LNCaP clone FGC (cell line): ENCODE data around the gene CYP1B1.

ENCODE experiments used
- DNase-seq: peaks from one replicate; pipeline ENCODE4 v3.0.0-alpha.2; 2011; ENCODE audit warnings: low read depth
- H3K4me3 ChIP-seq: 2 replicates; pipeline ENCODE4 v1.5.1; 2011; ENCODE audit warnings: mild to moderate bottlenecking, low read depth, low read length, control low read depth
- CTCF ChIP-seq: IDR thresholded peaks from 2 replicates; pipeline ENCODE4 v1.5.1; 2012; ENCODE audit warnings: mild to moderate bottlenecking; ENCODE audit not compliant: control insufficient read depth, insufficient read depth; ENCODE audit errors: extremely low read depth

CYP1B1 gene

GRCh38 chr2:38107738-38108410 lies 31.9 kb upstream of the CYP1B1 start:
- no peak for TF ChIP-seq CTCF
- no peak overlapping the region for H3K4me3 ChIP-seq
- DNase-seq: no peak

GRCh38 chr2:38106405-38107094 lies 30.6 kb upstream of the CYP1B1 start:
- no peak for TF ChIP-seq CTCF
- no peak for DNase-seq

GRCh38 chr2:38105922-38106321 lies 30.0 kb upstream of the CYP1B1 start:
- no peak for TF ChIP-seq CTCF
- no peak for DNase-seq
- H3K4me3 ChIP-seq: no peak overlapping the region

More at GRCh38 chr2:38106405-38107094, 30.6 kb upstream of the CYP1B1 start:
- no peak overlapping the region for H3K4me3 ChIP-seq

- DNase-seq: no peak
- H3K4me3 ChIP-seq: no peak overlapping the region
- no peak for TF ChIP-seq CTCF
Observed at GRCh38 chr2:38104598-38104997, 28.6 kb upstream of the CYP1B1 start.

GRCh38 chr2:38100328-38100727 lies 24.4 kb upstream of the CYP1B1 start:
- H3K4me3 ChIP-seq: no peak overlapping the region
- DNase-seq: no peak
- no peak for TF ChIP-seq CTCF

GRCh38 chr2:38099099-38100028 lies 23.4 kb upstream of the CYP1B1 start:
- TF ChIP-seq CTCF: no peak
- DNase-seq: no peak
- H3K4me3 ChIP-seq: no peak overlapping the region
